ENCODE measurements around the gene AATK.

DNA sequence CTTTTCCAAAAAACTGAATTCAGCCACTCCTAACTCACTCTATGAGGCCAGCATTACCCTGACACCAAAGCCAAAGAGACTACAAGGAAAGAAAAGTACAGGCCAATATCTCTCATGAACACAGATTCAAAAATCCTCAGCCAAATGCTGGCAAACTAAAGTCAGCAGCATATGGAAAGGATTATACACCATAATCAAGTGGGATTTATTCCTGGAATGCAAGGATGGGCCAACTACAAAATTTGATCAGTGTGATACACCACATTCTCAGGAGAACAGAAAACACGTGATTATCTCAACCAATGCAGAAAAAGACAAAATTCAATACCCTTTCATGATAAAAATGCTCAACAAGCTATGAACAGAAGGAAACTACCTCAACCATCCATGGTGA is 7.7 kb upstream of the AATK start:
- TF ChIP-seq, protein P1, sequence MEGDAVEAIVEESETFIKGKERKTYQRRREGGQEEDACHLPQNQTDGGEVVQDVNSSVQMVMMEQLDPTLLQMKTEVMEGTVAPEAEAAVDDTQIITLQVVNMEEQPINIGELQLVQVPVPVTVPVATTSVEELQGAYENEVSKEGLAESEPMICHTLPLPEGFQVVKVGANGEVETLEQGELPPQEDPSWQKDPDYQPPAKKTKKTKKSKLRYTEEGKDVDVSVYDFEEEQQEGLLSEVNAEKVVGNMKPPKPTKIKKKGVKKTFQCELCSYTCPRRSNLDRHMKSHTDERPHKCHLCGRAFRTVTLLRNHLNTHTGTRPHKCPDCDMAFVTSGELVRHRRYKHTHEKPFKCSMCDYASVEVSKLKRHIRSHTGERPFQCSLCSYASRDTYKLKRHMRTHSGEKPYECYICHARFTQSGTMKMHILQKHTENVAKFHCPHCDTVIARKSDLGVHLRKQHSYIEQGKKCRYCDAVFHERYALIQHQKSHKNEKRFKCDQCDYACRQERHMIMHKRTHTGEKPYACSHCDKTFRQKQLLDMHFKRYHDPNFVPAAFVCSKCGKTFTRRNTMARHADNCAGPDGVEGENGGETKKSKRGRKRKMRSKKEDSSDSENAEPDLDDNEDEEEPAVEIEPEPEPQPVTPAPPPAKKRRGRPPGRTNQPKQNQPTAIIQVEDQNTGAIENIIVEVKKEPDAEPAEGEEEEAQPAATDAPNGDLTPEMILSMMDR (conservative IDR thresholded peaks at IDR 0.05; ENCODE audit: low read depth, low read length), result no peak
- TF ChIP-seq EZH2 (IDR thresholded peaks at IDR 0.05; ENCODE audit: low read length, unreplicated experiment) (no peak), EZH2phosphoT487 (IDR thresholded peaks at IDR 0.05; ENCODE audit: borderline replicate concordance, low read length) (no peak)
